ENCODE data around the gene DGCR8. TPM values are rescaled to one million over a fixed set of nuclear protein-coding genes. Genes with fewer than 3 reads are reported as not detected.
A peak's percentile ranks its signal among the peaks of the same experiment; 100 is the strongest.

Gene DGCR8
- total RNA-seq, 4 donors from 2014 or later = 13.2 to 56.2 (median 33.5) TPM

DNA sequence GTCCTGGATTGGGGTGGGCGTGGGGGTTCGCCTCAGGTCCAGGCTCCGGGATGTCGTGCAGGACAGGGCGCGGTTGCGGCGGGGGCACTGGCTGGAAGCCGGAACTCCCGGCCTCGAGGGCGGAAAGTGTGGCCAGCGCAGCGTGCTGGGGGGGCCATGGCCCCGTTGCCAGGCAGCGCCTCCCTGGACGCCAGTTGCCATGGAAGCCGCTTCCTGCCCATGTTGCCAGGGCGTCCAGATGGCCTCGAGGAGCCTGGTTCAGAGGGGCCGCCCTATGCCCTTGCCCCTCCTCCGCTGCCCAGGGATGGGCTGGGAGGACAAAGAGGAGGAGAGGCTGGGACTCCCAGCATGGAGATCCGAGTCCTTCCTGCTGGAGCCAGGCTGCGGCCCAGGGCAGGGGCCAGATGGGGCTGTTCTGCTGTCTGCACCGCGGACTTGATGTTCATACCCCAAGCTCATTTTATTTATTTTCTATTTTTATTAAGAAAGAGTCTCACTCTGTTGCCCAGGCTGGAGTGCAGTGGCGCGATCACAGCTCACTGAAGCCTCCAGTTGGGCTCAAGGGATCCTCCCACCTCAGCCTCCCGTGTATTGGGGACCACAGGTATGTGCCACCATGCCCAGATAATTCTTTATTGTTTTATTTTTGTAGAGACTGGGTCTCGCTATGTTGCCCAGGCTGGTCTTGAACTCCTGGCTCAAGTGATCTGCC, 75.4 kb downstream of the DGCR8 start:
- TF ChIP-seq, protein P1, sequence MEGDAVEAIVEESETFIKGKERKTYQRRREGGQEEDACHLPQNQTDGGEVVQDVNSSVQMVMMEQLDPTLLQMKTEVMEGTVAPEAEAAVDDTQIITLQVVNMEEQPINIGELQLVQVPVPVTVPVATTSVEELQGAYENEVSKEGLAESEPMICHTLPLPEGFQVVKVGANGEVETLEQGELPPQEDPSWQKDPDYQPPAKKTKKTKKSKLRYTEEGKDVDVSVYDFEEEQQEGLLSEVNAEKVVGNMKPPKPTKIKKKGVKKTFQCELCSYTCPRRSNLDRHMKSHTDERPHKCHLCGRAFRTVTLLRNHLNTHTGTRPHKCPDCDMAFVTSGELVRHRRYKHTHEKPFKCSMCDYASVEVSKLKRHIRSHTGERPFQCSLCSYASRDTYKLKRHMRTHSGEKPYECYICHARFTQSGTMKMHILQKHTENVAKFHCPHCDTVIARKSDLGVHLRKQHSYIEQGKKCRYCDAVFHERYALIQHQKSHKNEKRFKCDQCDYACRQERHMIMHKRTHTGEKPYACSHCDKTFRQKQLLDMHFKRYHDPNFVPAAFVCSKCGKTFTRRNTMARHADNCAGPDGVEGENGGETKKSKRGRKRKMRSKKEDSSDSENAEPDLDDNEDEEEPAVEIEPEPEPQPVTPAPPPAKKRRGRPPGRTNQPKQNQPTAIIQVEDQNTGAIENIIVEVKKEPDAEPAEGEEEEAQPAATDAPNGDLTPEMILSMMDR (IDR thresholded peaks at IDR 0.05) = no peak
- no peak for TF ChIP-seq POLR2A (IDR thresholded peaks at IDR 0.05)
- Histone ChIP-seq H3K36me3 (no peaks in the 10 kb centered on the region), H3K9me3 (no peaks in the 10 kb centered on the region), H3K4me3 (no peak overlapping the region), H3K27me3 (no peaks in the 10 kb centered on the region), H3K4me1 (no peaks in the 10 kb centered on the region), H3K27ac (no peak overlapping the region)
- DNase-seq = peak; percentile 32 to 51
- intact Hi-C loops (cut with DNase I; ENCODE audit: low total_unique reads) = loop anchor here (2.0 to 5.0 kb wide), 2 partner anchors 113 to 127 kb away; partner anchors contain the start of gene RTN4R

DNA sequence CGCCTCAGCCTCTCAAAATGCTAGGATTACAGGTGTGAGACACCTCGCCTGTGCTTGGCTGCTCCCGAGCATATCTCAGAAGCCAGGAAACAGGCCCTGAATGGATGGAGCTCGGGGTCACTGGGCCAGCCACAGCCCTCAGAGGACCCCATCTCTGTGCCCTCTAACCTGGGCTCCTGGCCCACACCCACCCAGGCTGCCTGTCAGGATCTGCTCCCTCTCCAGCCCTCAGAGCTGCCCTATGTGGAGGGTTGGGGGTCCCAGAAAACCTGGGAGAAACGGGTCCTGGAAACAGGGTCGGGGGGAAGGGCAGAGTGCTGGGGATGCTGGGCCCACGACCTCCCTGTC, 76.0 kb downstream of the DGCR8 start:
- no peaks in the 10 kb centered on the region for H3K9me3 ChIP-seq
- no peaks in the 10 kb centered on the region for H3K27me3 ChIP-seq
- no peak overlapping the region for H3K4me3 ChIP-seq
- no peaks in the 10 kb centered on the region for H3K36me3 ChIP-seq
- TF ChIP-seq, protein P1 (IDR thresholded peaks at IDR 0.05) = no peak
- no peak for TF ChIP-seq POLR2A (IDR thresholded peaks at IDR 0.05)
- DNase-seq = no peak
- intact Hi-C loops (cut with DNase I; ENCODE audit: low total_unique reads) = loop anchor here (2.0 to 5.0 kb wide), 2 partner anchors 113 to 126 kb away; partner anchors contain the start of gene RTN4R
- no peaks in the 10 kb centered on the region for H3K4me1 ChIP-seq
- no peak overlapping the region for H3K27ac ChIP-seq

DNA sequence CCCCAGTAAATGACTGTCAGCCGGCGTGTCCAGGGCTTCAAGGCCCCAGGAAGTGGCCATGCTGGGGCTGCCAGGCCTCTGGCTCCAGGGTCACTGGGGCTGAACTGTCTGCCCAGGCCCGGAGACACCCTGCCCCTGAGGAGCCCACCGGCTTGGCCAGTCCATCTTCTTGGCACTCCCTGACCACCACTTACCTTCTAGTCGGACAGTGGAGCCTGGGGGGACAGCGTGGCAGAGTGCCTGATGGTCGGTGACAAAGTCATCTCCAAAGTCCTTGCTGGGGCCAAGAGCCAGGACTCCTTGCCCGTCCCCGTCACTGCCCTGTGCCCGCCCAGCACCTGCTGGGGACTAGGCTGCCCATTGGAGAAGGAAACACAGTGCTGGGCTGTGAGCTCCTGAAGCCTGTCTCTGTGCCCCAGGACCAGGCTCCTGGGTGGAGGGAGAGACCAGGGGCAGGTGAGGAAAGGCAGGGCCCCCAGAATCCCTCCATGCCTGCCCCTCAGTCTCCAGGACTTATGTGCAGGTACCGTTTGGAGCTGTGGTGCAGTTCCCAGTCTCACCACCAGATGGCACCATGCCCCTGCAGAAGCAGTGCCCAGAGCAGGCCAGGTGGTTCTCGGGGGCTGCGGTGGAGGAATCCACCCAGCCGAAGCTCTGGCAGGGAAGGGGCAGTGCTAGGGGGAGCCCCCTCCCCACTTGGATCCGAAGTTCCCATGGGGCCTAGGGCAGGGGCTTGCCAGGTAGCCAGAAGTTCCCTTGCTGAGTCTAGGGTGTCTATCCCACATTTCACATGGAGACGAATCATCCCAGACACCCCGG, 76.8 kb downstream of the DGCR8 start:
- intact Hi-C loops (cut with DNase I; ENCODE audit: low total_unique reads) = loop anchor here (2.0 to 5.0 kb wide), 2 partner anchors 112 to 125 kb away; partner anchors contain the start of gene RTN4R
- TF ChIP-seq, protein P1 (IDR thresholded peaks at IDR 0.05) = peak; percentile 99 to 100 (median 100)
- TF ChIP-seq POLR2A (IDR thresholded peaks at IDR 0.05) = peak in 1 of 2 donors; percentile 33
- Histone ChIP-seq H3K36me3 (no peaks in the 10 kb centered on the region), H3K4me1 (no peaks in the 10 kb centered on the region), H3K4me3 (no peak overlapping the region), H3K27me3 (no peaks in the 10 kb centered on the region), H3K9me3 (no peaks in the 10 kb centered on the region), H3K27ac (no peak overlapping the region)
- peak; percentile 85 to 87 for DNase-seq

DNA sequence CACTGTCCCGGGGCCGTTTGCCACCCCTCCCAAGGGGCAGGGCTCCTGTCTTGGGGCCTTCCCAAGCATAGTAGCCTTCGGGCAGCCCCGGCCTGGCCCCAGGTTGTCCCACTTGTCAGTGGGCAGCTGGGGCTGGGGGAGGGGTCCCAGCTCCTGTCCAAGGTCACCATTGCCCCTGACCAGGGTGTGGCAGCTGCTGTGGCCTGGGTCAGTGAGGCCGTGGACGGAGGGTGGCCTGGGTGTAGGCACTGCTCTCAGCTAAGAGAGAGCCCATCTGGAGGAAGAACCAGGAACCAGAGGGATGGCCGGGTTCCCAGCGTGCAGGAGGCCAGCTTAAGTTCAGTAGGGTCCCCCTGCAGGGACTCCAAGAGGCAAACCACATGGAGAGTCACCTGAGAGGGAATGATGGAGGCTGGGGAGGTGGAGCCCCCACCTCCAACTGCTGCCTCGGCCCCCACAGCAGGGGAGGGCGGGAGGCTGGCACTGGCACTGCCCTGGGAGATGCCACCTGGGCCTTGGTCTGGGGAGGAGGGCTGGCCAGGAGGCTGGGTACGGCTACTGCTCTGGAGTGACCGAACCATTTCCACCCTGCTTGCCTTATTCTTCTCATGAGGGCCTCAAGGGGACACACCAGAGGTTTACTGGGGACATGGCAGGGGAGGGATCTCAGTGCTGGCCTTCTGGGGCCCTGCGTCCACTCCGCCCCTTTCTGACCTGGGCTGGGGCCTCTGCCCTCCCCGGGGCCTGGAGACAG, 77.6 kb downstream of the DGCR8 start:
- TF ChIP-seq POLR2A (IDR thresholded peaks at IDR 0.05) = no peak
- TF ChIP-seq, protein P1 (IDR thresholded peaks at IDR 0.05) = no peak
- no peak overlapping the region for H3K27ac ChIP-seq
- no peaks in the 10 kb centered on the region for H3K36me3 ChIP-seq
- no peak for DNase-seq
- no peak overlapping the region for H3K4me3 ChIP-seq
- no peaks in the 10 kb centered on the region for H3K4me1 ChIP-seq
- intact Hi-C loops (cut with DNase I; ENCODE audit: low total_unique reads) = loop anchor here (2.0 to 5.0 kb wide), 2 partner anchors 111 to 125 kb away; partner anchors contain the start of gene RTN4R
- H3K27me3 ChIP-seq = no peaks in the 10 kb centered on the region
- H3K9me3 ChIP-seq = no peaks in the 10 kb centered on the region

All from uterus (tissue), 4 donors.